Endodermal cell (in vitro differentiated cells): ENCODE results near the gene SEMA5A. TPM values are rescaled to one million over a fixed set of nuclear protein-coding genes. Genes with fewer than 3 reads are reported as not detected.

Source experiments
- DNase-seq: peaks from one replicate; pipeline ENCODE4 v3.0.0-alpha.2; 2017
- H3K27ac ChIP-seq: 2 replicates; pipeline ENCODE4 v1.5.1; 2013; ENCODE audit warnings: mild to moderate bottlenecking, low read depth, low read length, moderate library complexity
- H3K27me3 ChIP-seq: 2 replicates; pipeline ENCODE4 v1.6.1; 2013; ENCODE audit warnings: mild to moderate bottlenecking, low read length, moderate library complexity; ENCODE audit not compliant: insufficient read depth, control insufficient read depth, poor library complexity, severe bottlenecking
- H3K36me3 ChIP-seq: 2 replicates; pipeline ENCODE4 v1.7.0; 2013; ENCODE audit warnings: mild to moderate bottlenecking, low read length, moderate library complexity; ENCODE audit not compliant: control insufficient read depth, insufficient read depth
- H3K4me1 ChIP-seq: one replicate; pipeline ENCODE4 v1.7.0; 2013; ENCODE audit warnings: low read length; ENCODE audit not compliant: control insufficient read depth, insufficient read depth
- H3K4me3 ChIP-seq: 2 replicates; pipeline ENCODE4 v1.5.1; 2013; ENCODE audit warnings: mild to moderate bottlenecking, low read length, moderate library complexity
- H3K9ac ChIP-seq: 2 replicates; pipeline ENCODE4 v1.6.1; 2013; ENCODE audit warnings: mild to moderate bottlenecking, low read length, moderate library complexity; ENCODE audit not compliant: poor library complexity, severe bottlenecking; ENCODE audit errors: extremely low read depth
- H3K9me3 ChIP-seq: 2 replicates; pipeline ENCODE4 v1.6.1; 2013; ENCODE audit warnings: mild to moderate bottlenecking, low read length, moderate library complexity; ENCODE audit not compliant: control insufficient read depth
- H3K27ac Mint-ChIP-seq: 2 replicates; pipeline ENCODE4 v1.8.0; 2020; ENCODE audit warnings: mixed read lengths
- H3K27me3 Mint-ChIP-seq: 2 replicates; pipeline ENCODE4 v1.8.0; 2021; ENCODE audit warnings: mild to moderate bottlenecking, mixed read lengths; ENCODE audit not compliant: insufficient read depth
- H3K36me3 Mint-ChIP-seq: 2 replicates; pipeline ENCODE4 v1.8.0; 2020; ENCODE audit warnings: low read depth, mixed read lengths
- H3K4me1 Mint-ChIP-seq: 2 replicates; pipeline ENCODE4 v1.8.0; 2020; ENCODE audit warnings: mixed read lengths
- H3K4me3 Mint-ChIP-seq: 2 replicates; pipeline ENCODE4 v1.8.0; 2020; ENCODE audit warnings: mild to moderate bottlenecking, moderate library complexity, mixed read lengths
- H3K9me3 Mint-ChIP-seq: 2 replicates; pipeline ENCODE4 v1.8.0; 2020; ENCODE audit warnings: mild to moderate bottlenecking, mixed read lengths
- CTCF ChIP-seq: fragments of 200-600 bp; sonication (generic); conservative IDR thresholded peaks from 2 replicates; pipeline ENCODE4 v1.5.0; 2021; ENCODE audit warnings: antibody characterized with exemption, mild to moderate bottlenecking
- WGBS, 2 experiments: methylation state at CpG; one replicate each; pipeline versions ENCODE4 v1.1.5 to v1.1.7; 2013; ENCODE audit warnings: missing lambda C conversion rate in 2 of 2, mixed read lengths in 1 of 2; ENCODE audit not compliant: insufficient coverage in 1 of 2, insufficient read length in 1 of 2; 5-methylcytosine and 5-hydroxymethylcytosine counted together
- total RNA-seq, 2 donors: library from RNA; stranded (reverse); fragmentation: NEBNext Ultra II Directional in 1 of 2; extraction: Animal tissue kit (Norgen Biotek cat#: 25700) in 1 of 2; gene quantifications; 2 replicates in 1 of 2; 3 replicates in 1 of 2; pipeline ENCODE4 v1.2.1, GENCODE V29; 2021

SEMA5A gene
- total RNA-seq, 2 donors from 2014 or later, result 46.8 to 77.8 TPM

GRCh38 chr5:9054821-9055589, 490.9 kb downstream of the SEMA5A start:
- Histone ChIP-seq H3K9me3 (no peaks in the 10 kb centered on the region), H3K27me3 (no peaks in the 10 kb centered on the region), H3K27ac (no peak overlapping the region), H3K4me1 (peaks cover 26% of the 10 kb centered on the region), H3K4me3 (no peak overlapping the region), H3K36me3 (peaks cover 45% of the 10 kb centered on the region), H3K9ac (no peak overlapping the region)
- DNase-seq, result no peak
- Mint-ChIP-seq H3K4me1 (peaks cover 34% of the 10 kb centered on the region), H3K27me3 (no peaks in the 10 kb centered on the region), H3K27ac (no peak overlapping the region), H3K4me3 (no peak overlapping the region), H3K9me3 (no peaks in the 10 kb centered on the region), H3K36me3 (peaks cover 29% of the 10 kb centered on the region)
- WGBS, 2 experiments, result 78 to 96% methylated on average over 3 of the region's 3 CpGs
- no peak for TF ChIP-seq CTCF

DNA sequence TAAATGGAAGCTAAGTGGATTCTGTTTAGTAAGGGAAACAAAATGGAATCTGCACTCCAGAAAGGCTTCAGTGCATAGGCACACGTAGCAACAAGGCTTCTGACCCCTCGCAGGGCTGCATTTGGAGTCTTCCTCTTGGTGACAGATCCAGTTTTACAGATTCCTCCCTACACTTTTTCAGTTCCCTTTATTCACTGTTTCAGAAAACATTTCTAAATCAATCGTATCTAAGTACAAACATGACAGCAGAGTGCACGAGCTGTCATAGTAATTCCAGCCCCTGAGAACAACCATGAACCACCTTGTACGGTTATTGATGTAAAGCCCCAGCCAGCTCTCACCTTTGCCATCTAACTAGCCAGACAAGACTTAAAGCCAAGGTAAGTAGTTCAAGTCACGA, 491.6 kb downstream of the SEMA5A start:
- DNase-seq, result no peak
- H3K4me3 Mint-ChIP-seq, result no peak overlapping the region
- no peak overlapping the region for H3K27ac ChIP-seq
- no peak for TF ChIP-seq CTCF
- peaks cover 48% of the 10 kb centered on the region for H3K36me3 ChIP-seq
- H3K9me3 Mint-ChIP-seq, result no peaks in the 10 kb centered on the region
- no peaks in the 10 kb centered on the region for H3K9me3 ChIP-seq
- H3K27me3 ChIP-seq, result no peaks in the 10 kb centered on the region
- peaks cover 33% of the 10 kb centered on the region for H3K36me3 Mint-ChIP-seq
- no peak overlapping the region for H3K27ac Mint-ChIP-seq
- no peaks in the 10 kb centered on the region for H3K27me3 Mint-ChIP-seq
- H3K9ac ChIP-seq, result no peak overlapping the region
- peaks cover 26% of the 10 kb centered on the region for H3K4me1 ChIP-seq
- WGBS, 2 experiments, result 74 to 76% methylated on average over 5 to 6 of the region's 6 CpGs
- no peak overlapping the region for H3K4me3 ChIP-seq
- H3K4me1 Mint-ChIP-seq, result peaks cover 34% of the 10 kb centered on the region

GRCh38 chr5:9052421-9052820, 493.5 kb downstream of the SEMA5A start:
- Histone ChIP-seq H3K27ac (no peak overlapping the region), H3K4me1 (peaks cover 26% of the 10 kb centered on the region), H3K9me3 (no peaks in the 10 kb centered on the region), H3K27me3 (no peaks in the 10 kb centered on the region), H3K9ac (no peak overlapping the region), H3K36me3 (peaks cover 59% of the 10 kb centered on the region), H3K4me3 (peak overlapping the region; percentile 12)
- WGBS, 2 experiments, result 78 to 97% methylated on average over 3 to 4 of the region's 4 CpGs
- no peak overlapping the region for H3K27ac Mint-ChIP-seq
- H3K4me3 Mint-ChIP-seq, result no peak overlapping the region
- no peak for TF ChIP-seq CTCF
- H3K27me3 Mint-ChIP-seq, result no peaks in the 10 kb centered on the region
- H3K9me3 Mint-ChIP-seq, result no peaks in the 10 kb centered on the region
- H3K4me1 Mint-ChIP-seq, result peaks cover 34% of the 10 kb centered on the region
- no peak for DNase-seq
- H3K36me3 Mint-ChIP-seq, result peaks cover 44% of the 10 kb centered on the region
